ENCODE data around the gene SLC4A5. TPM values are rescaled to one million over a fixed set of nuclear protein-coding genes. Genes with fewer than 3 reads are reported as not detected.

SLC4A5 gene
- total and polyA plus RNA-seq, 2 of the 8 experiments (the other 6 are each of a cell fraction or from before 2014, with no cell fraction given), result 0.42 to 0.52 TPM

DNA sequence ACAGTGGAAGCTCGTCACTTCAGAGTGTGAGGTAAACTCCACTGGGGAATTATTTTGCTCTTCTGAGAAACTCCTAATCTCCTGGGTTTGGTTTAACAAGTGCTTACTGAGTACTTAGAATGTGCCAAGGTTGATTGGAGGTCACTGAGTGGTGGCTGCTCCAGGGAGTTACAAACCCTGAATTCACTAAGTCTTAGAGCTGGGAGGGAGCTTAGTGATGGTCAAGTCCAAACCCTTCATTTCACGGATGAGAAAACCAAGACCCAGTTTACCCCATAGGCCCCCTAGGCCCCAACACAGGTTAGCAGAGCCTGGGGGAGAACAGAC, 52.0 kb downstream of the SLC4A5 start:
- Histone ChIP-seq H4K91ac (replicated peaks; ENCODE audit: insufficient read length, low read length) (no peak overlapping the region), H3K27me3 (replicated peaks in 1 of 4; ENCODE audit: control insufficient read depth in 3 of 4, extremely low read depth in 1 of 4, insufficient read depth in 3 of 4, low read length in 3 of 4) (no peaks in the 10 kb centered on the region), H2BK5ac (ENCODE audit: low read depth, low read length) (no peak overlapping the region), H3K9me3 (ENCODE audit: insufficient read depth in 2 of 2, low read depth in 1 of 2, low read length in 1 of 2) (no peaks in the 10 kb centered on the region), H3K79me2 (ENCODE audit: control insufficient read depth in 1 of 2, insufficient read depth in 2 of 2, low read length in 2 of 2) (no peaks in the 10 kb centered on the region), H4K5ac (ENCODE audit: insufficient read length, low read depth, low read length) (no peak overlapping the region), H2BK15ac (ENCODE audit: low read length) (no peak overlapping the region), H2AK5ac (ENCODE audit: low read depth, low read length) (no peak overlapping the region), H3K4me1 (replicated peaks in 1 of 4; ENCODE audit: control insufficient read depth in 3 of 4, insufficient read depth in 4 of 4, low read length in 3 of 4) (no peaks in the 10 kb centered on the region), H2BK12ac (ENCODE audit: low read depth, low read length) (no peak overlapping the region), H2BK20ac (ENCODE audit: low read length) (no peak overlapping the region), H4K8ac (ENCODE audit: extremely low read depth, insufficient read depth, low read length) (no peak overlapping the region), H3K36me3 (ENCODE audit: control insufficient read depth in 2 of 4, insufficient read depth in 4 of 4, low read length in 3 of 4) (no peaks in the 10 kb centered on the region), H3K4me2 (ENCODE audit: insufficient read depth in 1 of 2, low read depth in 2 of 2, low read length in 2 of 2) (no peak overlapping the region), H3K4ac (replicated peaks; ENCODE audit: insufficient read length, low read depth, low read length) (no peak overlapping the region), H3K23me2 (ENCODE audit: low read depth, low read length) (no peaks in the 10 kb centered on the region), H3K23ac (ENCODE audit: insufficient read length) (no peak overlapping the region), H3K79me1 (ENCODE audit: low read depth, low read length) (no peaks in the 10 kb centered on the region), H3K56ac (replicated peaks; ENCODE audit: insufficient read length, low read depth, low read length) (no peak overlapping the region), H3K4me3 (ENCODE audit: extremely low read depth in 1 of 4, insufficient read depth in 2 of 4, low read depth in 3 of 4, low read length in 4 of 4) (no peak overlapping the region), H3K14ac (ENCODE audit: insufficient read length) (no peak overlapping the region), H3K9ac (replicated peaks in 1 of 4; ENCODE audit: extremely low read depth in 1 of 4, low read depth in 3 of 4, low read length in 3 of 4) (no peak overlapping the region), H3K18ac (ENCODE audit: extremely low read depth, low read length) (no peak overlapping the region), H3K27ac (ENCODE audit: low read depth, low read length) (no peak overlapping the region), H2AFZ (ENCODE audit: low read length) (no peak overlapping the region), H4K20me1 (replicated peaks in 1 of 2; ENCODE audit: control insufficient read depth in 1 of 2, insufficient read depth in 2 of 2, low read length in 2 of 2) (no peaks in the 10 kb centered on the region), H2BK120ac (replicated peaks; ENCODE audit: low read depth, low read length) (no peak overlapping the region)
- WGBS, 2 experiments (ENCODE audit: extremely low coverage in 1 of 2, insufficient coverage in 1 of 2, insufficient read length in 1 of 2, insufficient replicate concordance in 2 of 2, low coverage in 1 of 2, low lambda C conversion rate in 2 of 2, missing lambda C conversion rate in 1 of 2), result 90% methylated on average over 2 of the region's 2 CpGs; no CpG with 5 or more reads in 1 of the 2 experiments
- POLR2A ChIA-PET (ENCODE audit: partially characterized antibody), result interaction anchor here (0.8 to 1.0 kb wide), 2 partner anchors 8 to 101 kb away, joined by 3 read pairs; no protein-coding TSS in a partner anchor
- CTCF ChIA-PET (ENCODE audit: partially characterized antibody), result interaction anchor here (1.1 to 2.5 kb wide), 5 partner anchors 13 to 201 kb away, joined by 3 to 10 read pairs (median 5); no protein-coding TSS in a partner anchor
- FAIRE-seq, result no peak
- no peak for DNase-seq (ENCODE audit: low read depth in 1 of 2, low spot score in 2 of 2)
- TF ChIP-seq YY1 (IDR thresholded peaks at IDR 0.05; ENCODE audit: low read depth, low read length), result no peak
- no peak for TF ChIP-seq TAF1 (IDR thresholded peaks at IDR 0.05; ENCODE audit: low read depth, low read length)
- TF ChIP-seq, protein P1, sequence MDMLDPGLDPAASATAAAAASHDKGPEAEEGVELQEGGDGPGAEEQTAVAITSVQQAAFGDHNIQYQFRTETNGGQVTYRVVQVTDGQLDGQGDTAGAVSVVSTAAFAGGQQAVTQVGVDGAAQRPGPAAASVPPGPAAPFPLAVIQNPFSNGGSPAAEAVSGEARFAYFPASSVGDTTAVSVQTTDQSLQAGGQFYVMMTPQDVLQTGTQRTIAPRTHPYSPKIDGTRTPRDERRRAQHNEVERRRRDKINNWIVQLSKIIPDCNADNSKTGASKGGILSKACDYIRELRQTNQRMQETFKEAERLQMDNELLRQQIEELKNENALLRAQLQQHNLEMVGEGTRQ (IDR thresholded peaks at IDR 0.05; ENCODE audit: low read length), result no peak

All from H1 (cell line).